ENCODE data around the gene ONECUT3. TPM values are rescaled to one million over a fixed set of nuclear protein-coding genes. Genes with fewer than 3 reads are reported as not detected.

ONECUT3 gene
- total RNA-seq, 6 experiments from 2014 or later = not detected

DNA sequence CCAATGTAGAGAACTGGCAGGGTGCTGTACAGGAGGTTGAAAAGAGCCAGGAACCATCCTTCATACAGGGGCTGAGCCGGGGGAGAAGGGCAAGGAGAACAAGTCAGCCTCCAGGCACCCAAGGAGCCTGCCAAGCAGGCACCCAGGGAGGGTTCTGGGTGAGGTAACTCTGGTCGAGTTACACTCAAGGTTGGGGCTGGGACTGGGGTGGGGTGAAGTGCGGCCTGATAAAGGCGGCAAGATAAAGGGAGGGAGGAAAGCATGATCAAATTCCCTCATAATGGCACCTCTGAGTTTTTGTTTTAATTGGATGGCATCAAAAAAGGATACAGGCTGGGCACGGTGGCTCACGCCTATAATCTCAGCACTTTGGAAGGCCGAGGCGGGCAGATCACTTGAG is 33.8 kb downstream of the ONECUT3 start:
- H3K27me3 ChIP-seq = peaks cover 0 to 6% of the 10 kb centered on the region in 2 donors
- no peak for ATAC-seq

DNA sequence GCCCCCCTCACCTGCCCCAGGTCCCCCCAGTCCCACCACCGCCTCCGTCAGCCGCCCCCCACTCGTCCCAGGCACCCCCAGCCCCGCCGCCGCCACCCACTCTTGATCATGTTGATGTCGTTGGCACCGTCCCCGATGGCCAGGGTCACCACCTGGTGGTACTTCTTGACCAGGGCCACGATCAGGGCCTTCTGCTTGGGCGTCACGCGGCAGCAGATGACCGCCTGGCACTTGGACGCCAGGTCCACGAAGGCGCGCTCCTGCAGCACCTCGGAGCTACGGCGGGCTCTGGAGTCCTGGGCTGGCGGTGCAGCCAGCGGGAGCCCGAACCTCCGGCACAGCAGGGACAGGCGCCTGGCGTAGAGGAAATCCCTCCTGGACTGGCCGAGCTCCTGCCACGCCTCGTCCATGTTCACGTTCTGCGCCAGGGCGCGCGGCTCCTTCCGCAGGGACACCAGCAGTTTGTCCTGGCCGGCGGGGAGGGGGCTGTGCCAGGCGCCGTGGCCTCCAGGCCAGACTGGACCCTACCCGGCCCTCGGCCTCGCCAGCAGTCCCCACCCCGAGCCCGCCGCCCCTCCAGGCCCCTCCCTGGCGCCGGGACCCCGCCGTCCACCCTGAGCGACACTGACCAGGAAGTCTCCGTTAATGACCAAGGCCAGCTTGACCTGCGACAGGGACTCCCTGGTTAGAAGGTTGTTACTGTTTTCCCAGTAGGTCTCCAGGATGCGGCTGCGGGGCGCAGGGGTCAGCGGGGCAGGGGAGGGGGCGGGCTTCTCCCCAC is 36.1 kb downstream of the ONECUT3 start:
- TF ChIP-seq, protein P1, sequence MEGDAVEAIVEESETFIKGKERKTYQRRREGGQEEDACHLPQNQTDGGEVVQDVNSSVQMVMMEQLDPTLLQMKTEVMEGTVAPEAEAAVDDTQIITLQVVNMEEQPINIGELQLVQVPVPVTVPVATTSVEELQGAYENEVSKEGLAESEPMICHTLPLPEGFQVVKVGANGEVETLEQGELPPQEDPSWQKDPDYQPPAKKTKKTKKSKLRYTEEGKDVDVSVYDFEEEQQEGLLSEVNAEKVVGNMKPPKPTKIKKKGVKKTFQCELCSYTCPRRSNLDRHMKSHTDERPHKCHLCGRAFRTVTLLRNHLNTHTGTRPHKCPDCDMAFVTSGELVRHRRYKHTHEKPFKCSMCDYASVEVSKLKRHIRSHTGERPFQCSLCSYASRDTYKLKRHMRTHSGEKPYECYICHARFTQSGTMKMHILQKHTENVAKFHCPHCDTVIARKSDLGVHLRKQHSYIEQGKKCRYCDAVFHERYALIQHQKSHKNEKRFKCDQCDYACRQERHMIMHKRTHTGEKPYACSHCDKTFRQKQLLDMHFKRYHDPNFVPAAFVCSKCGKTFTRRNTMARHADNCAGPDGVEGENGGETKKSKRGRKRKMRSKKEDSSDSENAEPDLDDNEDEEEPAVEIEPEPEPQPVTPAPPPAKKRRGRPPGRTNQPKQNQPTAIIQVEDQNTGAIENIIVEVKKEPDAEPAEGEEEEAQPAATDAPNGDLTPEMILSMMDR (IDR thresholded peaks at IDR 0.05) = no peak
- TF ChIP-seq POLR2A (IDR thresholded peaks at IDR 0.05) = no peak
- peaks cover 0 to 6% of the 10 kb centered on the region in 2 donors for H3K27me3 ChIP-seq
- ATAC-seq (peak; percentile 44 to 61 (median 56)), DNase-seq (peak in 1 of 3 donors; percentile 58)
- no peaks in the 10 kb centered on the region for H3K9me3 ChIP-seq
- 16% methylated on average over 10 of the region's 59 CpGs for WGBS (ENCODE audit: insufficient coverage, low coverage, low lambda C conversion rate, missing lambda C conversion rate)
- H3K27ac ChIP-seq = no peak overlapping the region
- peak overlapping the region in 2 of 3 donors; percentile 3 to 9 for H3K4me3 ChIP-seq
- no peaks in the 10 kb centered on the region for H3K4me1 ChIP-seq
- H3K36me3 ChIP-seq = no peaks in the 10 kb centered on the region
- intact Hi-C loops (cut with DNase I) = loop anchor here in 1 of 2 donors (10.0 kb wide), 1 partner anchor 235 kb away; no protein-coding TSS in a partner anchor

More for the DNA sequence above, 33.8 kb downstream of the ONECUT3 start:
- Histone ChIP-seq H3K4me1 (no peaks in the 10 kb centered on the region), H3K9me3 (no peaks in the 10 kb centered on the region), H3K36me3 (no peaks in the 10 kb centered on the region), H3K4me3 (no peak overlapping the region), H3K27ac (no peak overlapping the region)
- TF ChIP-seq, protein P1 (IDR thresholded peaks at IDR 0.05) = no peak
- TF ChIP-seq POLR2A (IDR thresholded peaks at IDR 0.05) = no peak
- no peak for DNase-seq
- 33% methylated on average over 4 of the region's 8 CpGs for WGBS (ENCODE audit: insufficient coverage, low coverage, low lambda C conversion rate, missing lambda C conversion rate)
- intact Hi-C loops (cut with DNase I) = loop anchor here in 1 of 2 donors (10.0 kb wide), 1 partner anchor 232 kb away; no protein-coding TSS in a partner anchor

DNA sequence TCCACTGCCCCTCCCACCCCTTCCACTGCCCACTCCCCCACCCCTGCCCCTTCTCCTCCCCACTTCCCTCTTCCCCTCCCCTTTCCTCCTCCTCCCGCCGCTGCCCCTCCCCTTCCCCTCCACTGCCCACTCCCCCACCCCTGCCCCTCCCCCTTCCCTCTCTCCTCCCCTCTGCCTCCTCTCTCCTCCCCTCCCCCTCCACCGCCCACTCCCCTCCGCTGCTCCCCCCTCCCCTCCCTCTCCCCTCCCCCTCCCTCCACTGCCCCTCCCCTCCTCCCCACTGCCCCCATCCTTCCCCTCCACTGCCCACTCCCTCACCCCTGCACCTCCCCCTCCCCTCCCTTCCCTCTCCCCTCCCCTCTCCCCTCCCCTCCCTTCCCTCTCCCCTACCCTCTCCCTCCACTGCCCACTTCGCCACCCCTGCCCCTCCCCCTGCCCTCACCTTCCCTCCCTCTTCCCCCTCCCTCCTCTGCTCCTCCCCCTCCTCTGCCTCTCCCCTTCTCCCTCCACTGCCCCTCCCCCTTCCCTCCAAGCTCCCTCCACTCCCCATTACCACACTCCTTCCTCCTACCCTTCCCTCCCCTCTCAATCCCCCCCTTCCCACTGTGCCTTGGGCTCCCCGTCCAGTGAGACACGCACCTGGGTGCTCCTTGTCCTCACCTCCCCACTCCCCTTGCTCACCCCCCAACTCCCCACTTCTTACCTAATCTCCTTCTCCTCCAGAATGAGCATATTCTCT is 36.9 kb downstream of the ONECUT3 start:
- Histone ChIP-seq H3K27ac (no peak overlapping the region), H3K4me1 (no peaks in the 10 kb centered on the region), H3K36me3 (no peaks in the 10 kb centered on the region), H3K4me3 (no peak overlapping the region), H3K9me3 (no peaks in the 10 kb centered on the region), H3K27me3 (peaks cover 0 to 6% of the 10 kb centered on the region in 2 donors)
- peak in 1 of 3 donors; percentile 11 for DNase-seq
- intact Hi-C loops (cut with DNase I) = no loop called here
- WGBS (ENCODE audit: insufficient coverage, low coverage, low lambda C conversion rate, missing lambda C conversion rate) = 30% methylated on average over 7 of the region's 7 CpGs
- TF ChIP-seq, protein P1 (IDR thresholded peaks at IDR 0.05) = no peak
- TF ChIP-seq POLR2A (IDR thresholded peaks at IDR 0.05) = no peak
- no peak for ATAC-seq

DNA sequence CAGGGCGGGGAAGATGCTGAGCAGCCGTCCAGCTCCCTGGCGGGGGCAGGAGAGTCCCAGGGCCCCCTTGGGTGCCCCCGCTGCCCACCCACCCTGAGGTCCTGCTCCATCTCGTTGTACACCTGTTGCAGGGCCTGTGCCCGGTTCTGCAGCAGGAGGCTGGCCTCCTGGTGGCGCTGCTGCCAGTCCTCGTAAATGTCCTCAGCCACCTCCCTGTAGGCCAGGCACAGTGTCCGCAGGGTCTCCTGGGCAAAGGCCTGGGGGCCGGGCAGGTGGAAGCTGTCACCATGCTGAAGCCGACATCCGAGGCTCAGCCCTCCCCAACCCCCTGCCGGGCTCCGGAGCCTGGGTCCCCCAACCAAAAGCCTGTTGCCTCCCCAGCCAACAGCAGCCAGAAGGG is 38.6 kb downstream of the ONECUT3 start:
- H3K4me1 ChIP-seq = no peaks in the 10 kb centered on the region
- H3K27ac ChIP-seq = no peak overlapping the region
- DNase-seq (peak in 2 of 3 donors; percentile 5 to 51), ATAC-seq (no peak)
- WGBS (ENCODE audit: insufficient coverage, low coverage, low lambda C conversion rate, missing lambda C conversion rate) = 20% methylated on average over 1 of the region's 14 CpGs
- peaks cover 0 to 16% of the 10 kb centered on the region in 2 donors for H3K27me3 ChIP-seq
- no peak overlapping the region for H3K4me3 ChIP-seq
- TF ChIP-seq, protein P1 (IDR thresholded peaks at IDR 0.05) = no peak
- TF ChIP-seq POLR2A (IDR thresholded peaks at IDR 0.05) = no peak
- no peaks in the 10 kb centered on the region for H3K9me3 ChIP-seq
- no peaks in the 10 kb centered on the region for H3K36me3 ChIP-seq
- intact Hi-C loops (cut with DNase I) = no loop called here
